ENCODE data around the gene TK1.
A peak's percentile ranks its signal among the peaks of the same experiment; 100 is the strongest.
"Not testable (repeated sequence)": the region's sequence is repeated elsewhere in the genome, so short reads cannot be mapped to it uniquely, and the experiment has no call there.

The TK1 gene

DNA sequence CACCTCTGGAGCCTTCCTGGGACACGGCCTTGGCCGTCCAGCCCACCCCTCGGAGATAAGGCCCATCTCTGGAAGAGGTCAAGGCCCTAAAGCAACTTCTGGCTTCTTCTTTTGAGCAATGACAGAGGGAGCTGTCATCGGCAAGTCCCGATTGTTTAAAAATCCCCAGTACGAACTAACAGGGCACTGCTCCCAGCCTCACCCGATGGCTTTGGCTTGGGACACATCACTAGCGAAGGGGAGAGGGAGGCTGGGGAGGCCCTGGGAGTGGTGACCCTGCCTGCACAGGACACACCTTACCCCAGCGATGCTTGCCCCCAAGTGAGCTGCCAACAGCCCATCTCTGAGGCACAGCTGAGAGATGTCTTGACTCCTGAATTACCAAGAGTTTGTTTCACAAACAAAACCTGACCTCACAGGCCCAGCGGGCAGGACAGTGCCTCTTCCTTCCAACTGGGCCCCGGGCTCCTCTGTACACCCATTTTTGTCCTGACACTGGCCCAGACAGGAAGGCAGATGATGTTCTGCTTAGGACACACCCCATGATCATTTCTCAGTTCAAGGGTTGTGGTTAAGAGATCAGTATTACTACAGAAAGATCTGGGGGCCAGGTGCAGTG is 13.6 kb downstream of the TK1 start:
- H3K9me3 ChIP-seq (ENCODE audit: control insufficient read depth, insufficient read depth, low read length): no peaks in the 10 kb centered on the region
- H3K4me1 ChIP-seq (ENCODE audit: control insufficient read depth, low read length): peaks cover 88% of the 10 kb centered on the region
- H3K79me2 ChIP-seq (ENCODE audit: control insufficient read depth, low read length): peaks cover 55% of the 10 kb centered on the region
- peaks cover 19% of the 10 kb centered on the region for H4K20me1 ChIP-seq (ENCODE audit: control insufficient read depth, insufficient read depth, low read depth, low read length)
- peak overlapping the region; percentile 80 for H3K4me3 ChIP-seq (ENCODE audit: low read length)
- peak overlapping the region; percentile 65 for H3K27ac ChIP-seq (ENCODE audit: low read depth, low read length)
- TF ChIP-seq EZH2phosphoT487 (IDR thresholded peaks at IDR 0.05; ENCODE audit: borderline replicate concordance, low read length) (no peak), CTCF (IDR thresholded peaks at IDR 0.05; ENCODE audit: low read depth, low read length, poor library complexity, severe bottlenecking) (no peak)
- H3K27me3 ChIP-seq (ENCODE audit: control insufficient read depth, low read length): no peaks in the 10 kb centered on the region
- no peaks in the 10 kb centered on the region for H3K9me2 ChIP-seq (replicated peaks; ENCODE audit: control insufficient read depth, low read length)
- peaks cover 23% of the 10 kb centered on the region for H3F3A ChIP-seq (ENCODE audit: control insufficient read depth, insufficient read depth)
- H3K4me2 ChIP-seq (ENCODE audit: low read length): peak overlapping the region; percentile 94
- peaks cover 89% of the 10 kb centered on the region for H3K36me3 ChIP-seq (ENCODE audit: control insufficient read depth, low read length)

DNA sequence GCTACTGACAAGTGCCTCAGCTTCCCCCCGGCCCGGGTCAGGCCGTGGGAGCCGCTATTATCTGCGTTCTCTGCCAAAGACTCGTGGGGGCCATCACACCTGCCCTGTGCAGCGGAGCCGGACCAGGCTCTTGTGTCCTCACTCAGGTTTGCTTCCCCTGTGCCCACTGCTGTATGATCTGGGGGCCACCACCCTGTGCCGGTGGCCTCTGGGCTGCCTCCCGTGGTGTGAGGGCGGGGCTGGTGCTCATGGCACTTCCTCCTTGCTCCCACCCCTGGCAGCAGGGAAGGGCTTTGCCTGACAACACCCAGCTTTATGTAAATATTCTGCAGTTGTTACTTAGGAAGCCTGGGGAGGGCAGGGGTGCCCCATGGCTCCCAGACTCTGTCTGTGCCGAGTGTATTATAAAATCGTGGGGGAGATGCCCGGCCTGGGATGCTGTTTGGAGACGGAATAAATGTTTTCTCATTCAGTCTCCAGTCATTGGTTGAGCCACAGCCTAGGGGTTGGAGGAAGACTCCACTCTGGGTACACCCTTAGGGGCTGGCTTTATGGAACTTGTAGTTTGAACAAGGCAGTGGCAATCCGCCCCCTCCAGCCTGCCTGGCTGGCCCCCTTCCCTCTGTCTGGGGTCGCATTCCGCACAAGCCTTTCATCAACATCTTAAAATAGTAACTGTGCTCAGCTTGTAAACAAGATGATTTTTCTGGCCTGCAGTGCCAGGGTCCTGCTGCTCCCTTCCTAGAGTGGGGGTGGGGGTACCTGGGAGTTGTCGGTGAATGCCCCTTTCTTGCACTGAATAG is 14.4 kb downstream of the TK1 start:
- peaks cover 88% of the 10 kb centered on the region for H3K4me1 ChIP-seq (ENCODE audit: control insufficient read depth, low read length)
- H3K9me3 ChIP-seq (ENCODE audit: control insufficient read depth, insufficient read depth, low read length): no peaks in the 10 kb centered on the region
- peak overlapping the region; percentile 94 for H3K4me2 ChIP-seq (ENCODE audit: low read length)
- H3F3A ChIP-seq (ENCODE audit: control insufficient read depth, insufficient read depth): peaks cover 23% of the 10 kb centered on the region
- H4K20me1 ChIP-seq (ENCODE audit: control insufficient read depth, insufficient read depth, low read depth, low read length): peaks cover 19% of the 10 kb centered on the region
- TF ChIP-seq EZH2phosphoT487 (IDR thresholded peaks at IDR 0.05; ENCODE audit: borderline replicate concordance, low read length): no peak
- peaks cover 60% of the 10 kb centered on the region for H3K79me2 ChIP-seq (ENCODE audit: control insufficient read depth, low read length)
- peak overlapping the region; percentile 65 for H3K27ac ChIP-seq (ENCODE audit: low read depth, low read length)
- H3K9me2 ChIP-seq (replicated peaks; ENCODE audit: control insufficient read depth, low read length): no peaks in the 10 kb centered on the region
- H3K36me3 ChIP-seq (ENCODE audit: control insufficient read depth, low read length): peaks cover 85% of the 10 kb centered on the region
- peak overlapping the region; percentile 80 for H3K4me3 ChIP-seq (ENCODE audit: low read length)
- H3K27me3 ChIP-seq (ENCODE audit: control insufficient read depth, low read length): no peaks in the 10 kb centered on the region

DNA sequence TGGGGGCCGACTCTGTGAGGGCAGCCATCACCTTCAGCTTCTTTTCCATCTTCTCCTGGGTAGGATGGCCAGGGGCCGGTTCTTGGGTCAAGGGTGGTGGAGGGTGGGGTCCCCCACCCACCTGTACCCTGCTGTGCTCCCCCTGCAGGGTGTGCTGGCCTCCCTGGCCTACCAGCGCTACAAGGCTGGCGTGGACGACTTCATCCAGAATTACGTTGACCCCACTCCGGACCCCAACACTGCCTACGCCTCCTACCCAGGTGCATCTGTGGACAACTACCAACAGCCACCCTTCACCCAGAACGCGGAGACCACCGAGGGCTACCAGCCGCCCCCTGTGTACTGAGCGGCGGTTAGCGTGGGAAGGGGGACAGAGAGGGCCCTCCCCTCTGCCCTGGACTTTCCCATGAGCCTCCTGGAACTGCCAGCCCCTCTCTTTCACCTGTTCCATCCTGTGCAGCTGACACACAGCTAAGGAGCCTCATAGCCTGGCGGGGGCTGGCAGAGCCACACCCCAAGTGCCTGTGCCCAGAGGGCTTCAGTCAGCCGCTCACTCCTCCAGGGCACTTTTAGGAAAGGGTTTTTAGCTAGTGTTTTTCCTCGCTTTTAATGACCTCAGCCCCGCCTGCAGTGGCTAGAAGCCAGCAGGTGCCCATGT is 15.1 kb downstream of the TK1 start:
- peak overlapping the region; percentile 65 for H3K27ac ChIP-seq (ENCODE audit: low read depth, low read length)
- peaks cover 19% of the 10 kb centered on the region for H4K20me1 ChIP-seq (ENCODE audit: control insufficient read depth, insufficient read depth, low read depth, low read length)
- peaks cover 81% of the 10 kb centered on the region for H3K4me1 ChIP-seq (ENCODE audit: control insufficient read depth, low read length)
- H3K36me3 ChIP-seq (ENCODE audit: control insufficient read depth, low read length): peaks cover 78% of the 10 kb centered on the region
- H3K9me3 ChIP-seq (ENCODE audit: control insufficient read depth, insufficient read depth, low read length); H3K9me2 ChIP-seq (replicated peaks; ENCODE audit: control insufficient read depth, low read length); H3K27me3 ChIP-seq (ENCODE audit: control insufficient read depth, low read length): not testable (repeated sequence)
- H3K79me2 ChIP-seq (ENCODE audit: control insufficient read depth, low read length): peaks cover 60% of the 10 kb centered on the region
- H3K4me3 ChIP-seq (ENCODE audit: low read length): peak overlapping the region; percentile 80
- peak overlapping the region; percentile 94 for H3K4me2 ChIP-seq (ENCODE audit: low read length)
- peaks cover 19% of the 10 kb centered on the region for H3F3A ChIP-seq (ENCODE audit: control insufficient read depth, insufficient read depth)

DNA sequence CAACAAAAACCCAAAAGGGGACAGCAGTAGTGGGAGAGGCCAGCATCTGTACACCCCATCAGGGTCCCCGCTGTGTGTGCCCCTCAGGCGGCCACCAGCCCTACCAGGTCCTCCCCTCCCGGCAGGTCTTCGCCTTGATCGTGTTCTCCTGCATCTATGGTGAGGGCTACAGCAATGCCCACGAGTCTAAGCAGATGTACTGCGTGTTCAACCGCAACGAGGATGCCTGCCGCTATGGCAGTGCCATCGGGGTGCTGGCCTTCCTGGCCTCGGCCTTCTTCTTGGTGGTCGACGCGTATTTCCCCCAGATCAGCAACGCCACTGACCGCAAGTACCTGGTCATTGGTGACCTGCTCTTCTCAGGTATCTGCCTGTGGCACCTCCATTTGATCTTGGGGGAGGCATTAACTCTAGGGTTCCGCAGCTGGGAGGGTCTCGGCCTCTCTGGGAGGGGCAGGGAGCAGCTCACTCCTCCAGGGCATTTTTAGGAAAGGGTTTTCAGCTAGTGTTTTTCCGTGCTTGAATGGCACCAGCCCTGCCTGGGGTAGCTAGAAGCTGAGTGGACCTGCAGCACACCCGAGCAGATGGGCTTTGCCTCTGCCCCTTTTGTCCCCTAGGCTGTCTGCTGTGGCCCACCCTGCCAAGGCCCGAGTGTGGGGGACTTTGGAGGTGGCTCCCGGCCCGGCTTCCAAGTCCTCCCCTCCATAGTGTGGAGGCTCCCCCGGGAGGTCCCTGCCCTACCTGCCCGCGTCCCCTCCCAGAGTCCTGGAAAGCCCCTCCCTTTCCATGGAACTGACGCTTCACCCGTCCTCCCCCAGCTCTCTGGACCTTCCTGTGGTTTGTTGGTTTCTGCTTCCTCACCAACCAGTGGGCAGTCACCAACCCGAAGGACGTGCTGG is 15.9 kb downstream of the TK1 start:
- TF ChIP-seq CTCF (IDR thresholded peaks at IDR 0.05; ENCODE audit: low read depth, low read length, poor library complexity, severe bottlenecking) (no peak), EZH2phosphoT487 (IDR thresholded peaks at IDR 0.05; ENCODE audit: borderline replicate concordance, low read length) (no peak)
- peaks cover 81% of the 10 kb centered on the region for H3K4me1 ChIP-seq (ENCODE audit: control insufficient read depth, low read length)
- peak overlapping the region; percentile 80 for H3K4me3 ChIP-seq (ENCODE audit: low read length)
- peak overlapping the region; percentile 65 for H3K27ac ChIP-seq (ENCODE audit: low read depth, low read length)
- H3K27me3 ChIP-seq (ENCODE audit: control insufficient read depth, low read length): no peaks in the 10 kb centered on the region
- peaks cover 71% of the 10 kb centered on the region for H3K36me3 ChIP-seq (ENCODE audit: control insufficient read depth, low read length)
- no peaks in the 10 kb centered on the region for H3K9me3 ChIP-seq (ENCODE audit: control insufficient read depth, insufficient read depth, low read length)
- H3K4me2 ChIP-seq (ENCODE audit: low read length): peak overlapping the region; percentile 94
- peaks cover 15% of the 10 kb centered on the region for H4K20me1 ChIP-seq (ENCODE audit: control insufficient read depth, insufficient read depth, low read depth, low read length)
- peaks cover 19% of the 10 kb centered on the region for H3F3A ChIP-seq (ENCODE audit: control insufficient read depth, insufficient read depth)
- H3K9me2 ChIP-seq (replicated peaks; ENCODE audit: control insufficient read depth, low read length): no peaks in the 10 kb centered on the region
- peaks cover 56% of the 10 kb centered on the region for H3K79me2 ChIP-seq (ENCODE audit: control insufficient read depth, low read length)
